MM.1S (cell line): Measurements from ENCODE around the gene PALS2.

Experiments used
- DNase-seq: peaks from one replicate; pipeline ENCODE4 v3.0.0-alpha.2; 2015
- H2AFZ ChIP-seq: fragments of 300-600 bp; sonication (generic); 2 replicates; pipeline ENCODE4 v1.6.0; 2016; ENCODE audit warnings: antibody characterized with exemption, low read length
- H3F3A ChIP-seq: fragments of 300-600 bp; sonication (generic); 2 replicates; pipeline ENCODE4 v1.6.1; 2016; ENCODE audit warnings: mild to moderate bottlenecking, antibody characterized with exemption, low read length, moderate library complexity, mixed read lengths; ENCODE audit not compliant: insufficient read depth
- H3K27ac ChIP-seq: fragments of 300-600 bp; sonication (generic); 2 replicates; pipeline ENCODE4 v1.5.1; 2016; ENCODE audit warnings: mild to moderate bottlenecking, low read length
- H3K27me3 ChIP-seq: fragments of 300-600 bp; sonication (generic); replicated peaks from 2 replicates; pipeline ENCODE4 v1.6.0; 2016; ENCODE audit warnings: low read length; ENCODE audit not compliant: insufficient read depth
- H3K36me3 ChIP-seq: fragments of 300-600 bp; sonication (generic); replicated peaks from 2 replicates; pipeline ENCODE4 v1.6.1; 2016; ENCODE audit warnings: mild to moderate bottlenecking, low read length, mixed read lengths; ENCODE audit not compliant: insufficient read depth
- H3K4me1 ChIP-seq: fragments of 300-600 bp; sonication (generic); 2 replicates; pipeline ENCODE4 v1.6.1; 2016; ENCODE audit warnings: low read length, mixed read lengths
- H3K4me2 ChIP-seq: fragments of 300-600 bp; sonication (generic); 2 replicates; pipeline ENCODE4 v1.6.0; 2016; ENCODE audit warnings: low read depth, low read length
- H3K4me3 ChIP-seq: fragments of 300-600 bp; sonication (generic); 2 replicates; pipeline ENCODE4 v1.5.1; 2016; ENCODE audit warnings: low read length, mixed read lengths
- H3K79me2 ChIP-seq: fragments of 300-600 bp; sonication (generic); 2 replicates; pipeline ENCODE4 v1.6.1; 2016; ENCODE audit warnings: mixed run types, low read length, mixed read lengths
- H3K9ac ChIP-seq: fragments of 300-600 bp; sonication (generic); 2 replicates; pipeline ENCODE4 v1.6.1; 2016; ENCODE audit warnings: low read length, mixed read lengths
- H3K9me2 ChIP-seq: fragments of 300-600 bp; sonication (generic); replicated peaks from 2 replicates; pipeline ENCODE4 v1.6.1; 2016; ENCODE audit warnings: mild to moderate bottlenecking, low read length, mixed read lengths; ENCODE audit not compliant: insufficient read depth
- H3K9me3 ChIP-seq: fragments of 300-600 bp; sonication (generic); replicated peaks from 2 replicates; pipeline ENCODE4 v1.6.1; 2016; ENCODE audit warnings: mild to moderate bottlenecking, low read length, mixed read lengths; ENCODE audit not compliant: insufficient read depth
- H4K20me1 ChIP-seq: fragments of 300-600 bp; sonication (generic); 2 replicates; pipeline ENCODE4 v1.6.1; 2016; ENCODE audit warnings: mild to moderate bottlenecking, low read length, moderate library complexity, mixed read lengths; ENCODE audit not compliant: insufficient read depth
- EZH2 ChIP-seq: fragments of 300-600 bp; sonication (generic); optimal IDR thresholded peaks from 2 replicates; pipeline ENCODE3; 2017; ENCODE audit warnings: low read depth, mild to moderate bottlenecking, antibody characterized with exemption, low read length, mixed read lengths
- EZH2phosphoT487 ChIP-seq: fragments of 300-600 bp; sonication (generic); IDR thresholded peaks from 2 replicates; pipeline ENCODE4 v1.6.1; 2018; ENCODE audit warnings: antibody characterized with exemption, low read length
- TF ChIP-seq, protein P1 (sequence below): fragments of 300-600 bp; sonication (generic); IDR thresholded peaks from 2 replicates; pipeline ENCODE4 v1.5.1; 2016; ENCODE audit warnings: antibody characterized with exemption, low read length, mixed read lengths

Gene PALS2

GRCh38 chr7:24611130-24611529 is 37.9 kb downstream of the PALS2 start:
- no peak for DNase-seq
- Histone ChIP-seq H3K9ac (no peak overlapping the region), H3K36me3 (no peaks in the 10 kb centered on the region), H2AFZ (no peak overlapping the region), H3K9me3 (no peaks in the 10 kb centered on the region), H3K79me2 (peaks cover 73% of the 10 kb centered on the region), H3K4me1 (peaks cover 8% of the 10 kb centered on the region), H3K27me3 (no peaks in the 10 kb centered on the region), H3K4me2 (no peak overlapping the region), H3K9me2 (no peaks in the 10 kb centered on the region), H3K27ac (no peak overlapping the region), H3K4me3 (no peak overlapping the region), H3F3A (no peaks in the 10 kb centered on the region), H4K20me1 (no peaks in the 10 kb centered on the region)
- TF ChIP-seq, protein P1, sequence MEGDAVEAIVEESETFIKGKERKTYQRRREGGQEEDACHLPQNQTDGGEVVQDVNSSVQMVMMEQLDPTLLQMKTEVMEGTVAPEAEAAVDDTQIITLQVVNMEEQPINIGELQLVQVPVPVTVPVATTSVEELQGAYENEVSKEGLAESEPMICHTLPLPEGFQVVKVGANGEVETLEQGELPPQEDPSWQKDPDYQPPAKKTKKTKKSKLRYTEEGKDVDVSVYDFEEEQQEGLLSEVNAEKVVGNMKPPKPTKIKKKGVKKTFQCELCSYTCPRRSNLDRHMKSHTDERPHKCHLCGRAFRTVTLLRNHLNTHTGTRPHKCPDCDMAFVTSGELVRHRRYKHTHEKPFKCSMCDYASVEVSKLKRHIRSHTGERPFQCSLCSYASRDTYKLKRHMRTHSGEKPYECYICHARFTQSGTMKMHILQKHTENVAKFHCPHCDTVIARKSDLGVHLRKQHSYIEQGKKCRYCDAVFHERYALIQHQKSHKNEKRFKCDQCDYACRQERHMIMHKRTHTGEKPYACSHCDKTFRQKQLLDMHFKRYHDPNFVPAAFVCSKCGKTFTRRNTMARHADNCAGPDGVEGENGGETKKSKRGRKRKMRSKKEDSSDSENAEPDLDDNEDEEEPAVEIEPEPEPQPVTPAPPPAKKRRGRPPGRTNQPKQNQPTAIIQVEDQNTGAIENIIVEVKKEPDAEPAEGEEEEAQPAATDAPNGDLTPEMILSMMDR = no peak
- TF ChIP-seq EZH2phosphoT487 = no peak
- TF ChIP-seq EZH2 = no peak

DNA sequence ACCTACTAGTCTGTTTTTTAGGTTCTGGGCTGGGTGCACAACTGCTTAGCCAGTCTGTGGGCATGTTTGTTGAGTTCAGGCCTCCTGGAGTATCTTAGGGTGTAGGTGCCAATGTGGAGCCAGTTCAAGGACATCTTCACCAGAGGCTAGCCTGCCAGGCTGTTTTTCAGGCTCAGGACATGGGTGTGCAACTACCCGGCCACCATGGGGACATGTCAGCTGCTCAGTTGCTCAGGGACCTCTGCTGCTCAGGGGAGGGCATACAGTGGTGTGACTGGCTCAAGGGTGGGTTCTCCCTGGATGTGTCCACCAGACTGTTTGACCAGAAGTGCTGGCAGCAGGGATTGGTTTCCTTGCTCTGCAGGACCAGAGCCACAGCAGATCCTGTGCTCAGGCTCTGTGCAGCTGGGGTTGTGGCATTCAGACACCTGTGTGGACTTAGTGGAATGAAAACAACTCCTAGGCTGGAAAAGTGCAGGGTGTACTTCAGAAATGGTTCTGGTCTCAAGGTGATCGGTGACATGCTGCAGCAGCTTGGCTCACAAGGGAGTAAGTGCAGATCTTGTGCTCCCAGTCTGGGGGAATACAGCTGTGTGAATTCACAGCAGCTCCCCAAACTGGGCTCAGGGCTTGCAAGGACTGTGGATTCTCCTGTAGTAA is 44.8 kb downstream of the PALS2 start:
- Histone ChIP-seq H4K20me1 (no peaks in the 10 kb centered on the region), H3K9ac (no peak overlapping the region), H3K9me2 (no peaks in the 10 kb centered on the region), H3K27ac (no peak overlapping the region), H3K27me3 (no peaks in the 10 kb centered on the region), H3K79me2 (peaks cover 73% of the 10 kb centered on the region), H3K36me3 (no peaks in the 10 kb centered on the region), H3F3A (no peaks in the 10 kb centered on the region), H3K4me2 (no peak overlapping the region), H3K4me3 (no peak overlapping the region), H2AFZ (no peak overlapping the region), H3K9me3 (no peaks in the 10 kb centered on the region), H3K4me1 (peaks cover 6% of the 10 kb centered on the region; the same call in 1 of the 2 replicates)
- TF ChIP-seq, protein P1 = no peak
- TF ChIP-seq EZH2 = no peak
- no peak for TF ChIP-seq EZH2phosphoT487
- DNase-seq = no peak

GRCh38 chr7:24619978-24620377 is 46.7 kb downstream of the PALS2 start:
- H3K4me1 ChIP-seq = peaks cover 6% of the 10 kb centered on the region; the same call in 1 of the 2 replicates
- H3K27me3 ChIP-seq = no peaks in the 10 kb centered on the region
- H3K9me2 ChIP-seq = no peaks in the 10 kb centered on the region
- peaks cover 61% of the 10 kb centered on the region for H3K79me2 ChIP-seq
- TF ChIP-seq EZH2phosphoT487 (no peak), EZH2 (no peak)
- TF ChIP-seq, protein P1 = no peak
- no peak for DNase-seq
- H3K9me3 ChIP-seq = no peaks in the 10 kb centered on the region
- no peaks in the 10 kb centered on the region for H3K36me3 ChIP-seq
- H3K4me3 ChIP-seq = no peak overlapping the region
- no peak overlapping the region for H3K9ac ChIP-seq
- H3K4me2 ChIP-seq = no peak overlapping the region
- H3K27ac ChIP-seq = no peak overlapping the region
- no peak overlapping the region for H2AFZ ChIP-seq
- no peaks in the 10 kb centered on the region for H4K20me1 ChIP-seq
- H3F3A ChIP-seq = no peaks in the 10 kb centered on the region
